Keratinocyte (primary cell): ENCODE results near the gene LRRC74B. TPM values are rescaled to one million over a fixed set of nuclear protein-coding genes. Genes with fewer than 3 reads are reported as not detected.

Experiments
- DNase-seq: peaks from one replicate; pipeline ENCODE4 v3.0.0-alpha.2; 2011; ENCODE audit warnings: low read depth, missing footprints, low spot score
- FAIRE-seq: peaks from 2 replicates; lab custom pipeline; 2011; peaks lifted over from hg19 to GRCh38; lab: Jason Lieb, UNC
- H2AFZ ChIP-seq: 2 replicates; pipeline ENCODE4 v1.6.0; 2012; ENCODE audit warnings: low read length, control low read depth, inconsistent platforms; ENCODE audit not compliant: control insufficient read depth
- H3K27ac ChIP-seq: 2 replicates; pipeline ENCODE4 v1.5.1; 2011; ENCODE audit warnings: low read length; ENCODE audit not compliant: control insufficient read depth, insufficient read depth
- H3K27me3 ChIP-seq: 3 replicates; pipeline ENCODE4 v1.6.0; 2011; ENCODE audit warnings: low read length; ENCODE audit not compliant: control insufficient read depth, insufficient read depth; ENCODE audit errors: extremely low read depth
- H3K36me3 ChIP-seq, 2 experiments: 2 replicates in 1 of 2; 3 replicates in 1 of 2; pipeline ENCODE4 v1.5.1; 2011; ENCODE audit warnings: low read length in 2 of 2, mild to moderate bottlenecking in 1 of 2; ENCODE audit not compliant: control insufficient read depth in 2 of 2, insufficient read depth in 2 of 2; ENCODE audit errors: extremely low read depth in 1 of 2
- H3K4me1 ChIP-seq: 3 replicates; pipeline ENCODE4 v1.5.1; 2011; ENCODE audit warnings: low read length; ENCODE audit not compliant: control insufficient read depth, insufficient read depth; ENCODE audit errors: extremely low read depth
- H3K4me2 ChIP-seq: 3 replicates; pipeline ENCODE4 v1.6.0; 2011; ENCODE audit warnings: low read depth, low read length; ENCODE audit not compliant: control insufficient read depth, insufficient read depth; ENCODE audit errors: extremely low read depth
- H3K4me3 ChIP-seq, 3 experiments: fragments of 200-600 bp in 1 of 3; sonication (generic) in 1 of 3; 2 replicates in 2 of 3; 3 replicates in 1 of 3; pipeline ENCODE4 v1.5.1; 2011 to 2016; ENCODE audit warnings: low read length in 3 of 3, mild to moderate bottlenecking in 3 of 3, control low read depth in 2 of 3, inconsistent platforms in 1 of 3, low read depth in 1 of 3, mixed read lengths in 1 of 3, mixed run types in 1 of 3, moderate library complexity in 1 of 3; ENCODE audit not compliant: control insufficient read depth in 2 of 3, insufficient read depth in 2 of 3; ENCODE audit errors: extremely low read depth in 1 of 3
- H3K79me2 ChIP-seq: 2 replicates; pipeline ENCODE4 v1.6.0; 2012; ENCODE audit warnings: low read length; ENCODE audit not compliant: control insufficient read depth, insufficient read depth
- H3K9ac ChIP-seq: 3 replicates; pipeline ENCODE4 v1.6.0; 2011; ENCODE audit warnings: low read length; ENCODE audit not compliant: control insufficient read depth, insufficient read depth; ENCODE audit errors: extremely low read depth
- H3K9me1 ChIP-seq: 3 replicates; pipeline ENCODE4 v1.6.0; 2011; ENCODE audit warnings: low read length; ENCODE audit not compliant: control insufficient read depth, insufficient read depth; ENCODE audit errors: extremely low read depth
- H3K9me3 ChIP-seq: 2 replicates; pipeline ENCODE4 v1.5.1; 2012; ENCODE audit warnings: low read depth, low read length; ENCODE audit not compliant: control insufficient read depth
- H4K20me1 ChIP-seq: 3 replicates; pipeline ENCODE4 v1.6.0; 2011; ENCODE audit warnings: low read length; ENCODE audit not compliant: control insufficient read depth, insufficient read depth; ENCODE audit errors: extremely low read depth
- CTCF ChIP-seq, 3 experiments: IDR thresholded peaks in 1 of 3; conservative IDR thresholded peaks in 1 of 3; optimal IDR thresholded peaks in 1 of 3; 2 replicates in 2 of 3; 3 replicates in 1 of 3; pipeline versions ENCODE3 to v1.5.1; 2011; ENCODE audit warnings: low read length in 3 of 3, mild to moderate bottlenecking in 3 of 3, moderate library complexity in 2 of 3, control low read depth in 1 of 3, inconsistent platforms in 1 of 3; ENCODE audit not compliant: insufficient read depth in 2 of 3; ENCODE audit errors: extremely low read depth in 1 of 3
- EZH2 ChIP-seq: IDR thresholded peaks from one replicate; pipeline ENCODE4 v1.6.1; 2012; ENCODE audit warnings: inconsistent platforms, mild to moderate bottlenecking, low read length, moderate library complexity
- dilution Hi-C: fragments of 300-500 bp; cut with MboI; formaldehyde crosslinking; loops from one replicate; pipeline ENCODE4 v1.7.0; 2020; ENCODE audit warnings: low sequenced_read_pairs; ENCODE audit not compliant: extremely low pct_ligation_motif_present
- polyA minus RNA-seq, 3 experiments: library from RNA; depleted of rRNA, polyadenylated mRNA; stranded (reverse); fragments of >200 nt; gene quantifications; 1 replicate in 1 of 3; 2 replicates in 1 of 3; 3 replicates in 1 of 3; pipeline ENCODE4 v1.2.3, GENCODE V29; 2011
- polyA plus RNA-seq, 5 experiments: library from polyadenylated mRNA; depleted of rRNA in 3 of 5; stranded (reverse) in 3 of 5; stranded (forward) in 1 of 5; unstranded in 1 of 5; fragments of >200 nt; gene quantifications; 1 replicate in 1 of 5; 2 replicates in 3 of 5; 3 replicates in 1 of 5; pipeline versions ENCODE4 v1.2.1 to v1.2.3, GENCODE V29; 2011 to 2012; ENCODE audit warnings: missing spikeins in 2 of 5, low read depth in 1 of 5, low replicate concordance in 1 of 5

LRRC74B gene
- polyA plus RNA-seq = 0.03 TPM in 1 of 3 replicates, not detected in the others
- not detected for polyA plus RNA-seq (2011; ENCODE audit: low read depth)
- not detected in 2 replicates for polyA plus RNA-seq (2011; cell fraction: cytosol; rRNA removed)
- 0.03 TPM in 1 of 2 replicates, not detected in the other for polyA plus RNA-seq (2011; cell fraction: nucleus; rRNA removed)
- 0.21 TPM in 1 of 2 replicates, not detected in the other for polyA plus RNA-seq (2012; ENCODE audit: low replicate concordance)
- not detected in 3 replicates for polyA minus RNA-seq
- not detected for polyA minus RNA-seq (2011; cell fraction: cytosol; rRNA and poly(A)+ RNA removed)
- not detected in 2 replicates for polyA minus RNA-seq (2011; cell fraction: nucleus; rRNA and poly(A)+ RNA removed)

DNA sequence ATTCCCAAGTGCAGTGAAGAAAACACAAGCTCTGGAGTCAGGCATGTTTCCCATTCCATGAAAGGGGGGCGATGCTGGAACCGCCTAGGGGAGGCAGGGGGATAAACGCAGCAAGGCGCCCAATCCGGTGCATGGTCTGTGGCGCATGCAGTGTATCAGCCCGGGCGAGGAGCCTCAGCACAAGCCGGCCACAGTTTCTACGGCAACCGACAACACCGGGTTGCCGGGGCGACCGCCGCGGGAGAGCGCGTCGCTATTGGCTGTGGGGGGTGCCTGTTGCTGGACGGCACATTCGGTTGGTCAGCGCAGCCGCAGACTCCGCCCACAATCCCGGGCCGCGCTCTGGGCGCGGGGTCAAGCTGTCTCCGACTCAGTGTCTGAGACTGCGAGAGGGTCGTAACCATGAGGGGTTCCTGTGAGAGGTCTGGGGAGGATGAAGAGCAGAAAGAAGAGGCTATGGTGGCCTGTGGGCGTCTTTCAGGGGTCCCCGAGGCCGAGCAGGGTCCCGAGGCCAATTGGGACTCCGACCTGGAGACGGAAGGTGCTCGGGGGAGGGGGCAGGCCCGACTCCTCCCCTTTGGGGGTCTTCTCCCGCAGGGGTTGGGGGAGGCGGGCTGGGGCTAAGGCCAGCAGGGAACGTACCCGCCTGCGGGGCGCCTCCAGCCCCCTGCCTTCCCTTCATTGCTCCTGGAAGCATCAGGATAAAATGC lies at the start of gene LRRC74B:
Gene LRRC74B, plus strand, starts transcription at position 362 of the 710 bp plus-strand sequence. Its CDS starts 41 bp downstream, at position 403.
- no peaks in the 10 kb centered on the region for H4K20me1 ChIP-seq

GRCh38 chr22:20996031-20996410 lies 49.7 kb upstream of the LRRC74B start:
- peaks cover 14% of the 10 kb centered on the region for H3K79me2 ChIP-seq
- peaks cover 6% of the 10 kb centered on the region for H3K4me1 ChIP-seq
- FAIRE-seq (no peak), DNase-seq (no peak)
- H3K36me3 ChIP-seq = peaks cover 25 to 48% of the 10 kb centered on the region in 2 experiments
- no peaks in the 10 kb centered on the region for H3K27me3 ChIP-seq
- H3K27ac ChIP-seq = no peak overlapping the region
- no peak overlapping the region for H3K9ac ChIP-seq
- H2AFZ ChIP-seq = no peak overlapping the region
- H3K9me1 ChIP-seq = no peaks in the 10 kb centered on the region
- no peak overlapping the region for H3K4me3 ChIP-seq
- H3K9me3 ChIP-seq = no peaks in the 10 kb centered on the region
- no peak for TF ChIP-seq CTCF (optimal IDR thresholded peaks at IDR 0.05 in 1 of 3, IDR thresholded peaks at IDR 0.05 in 1 of 3, conservative IDR thresholded peaks at IDR 0.05 in 1 of 3; ENCODE audit: extremely low read depth in 1 of 3, insufficient read depth in 2 of 3, low read length in 3 of 3)
- no peak for TF ChIP-seq EZH2
- no peaks in the 10 kb centered on the region for H4K20me1 ChIP-seq
- dilution Hi-C loops = no loop called here
- no peak overlapping the region for H3K4me2 ChIP-seq

More for the DNA sequence above, at the start of gene LRRC74B:
- H3K4me3 ChIP-seq = peak within 1 kb of the TSS; percentile 21 to 59 (median 44)
- DNase-seq (no peak), FAIRE-seq (peak; percentile 13)
- no peaks in the 10 kb centered on the region for H3K9me1 ChIP-seq
- no peaks in the 10 kb centered on the region for H3K9me3 ChIP-seq
- H2AFZ ChIP-seq = peak within 1 kb of the TSS; percentile 82
- no peaks in the 10 kb centered on the region for H3K79me2 ChIP-seq
- H3K4me2 ChIP-seq = peak within 1 kb of the TSS; percentile 83
- no peaks in the 10 kb centered on the region for H3K36me3 ChIP-seq
- no peaks in the 10 kb centered on the region for H3K27me3 ChIP-seq
- dilution Hi-C loops = no loop called here
- no peak within 1 kb of the TSS for H3K27ac ChIP-seq
- peak within 1 kb of the TSS; percentile 34 for H3K9ac ChIP-seq
- TF ChIP-seq CTCF (optimal IDR thresholded peaks at IDR 0.05 in 1 of 3, IDR thresholded peaks at IDR 0.05 in 1 of 3, conservative IDR thresholded peaks at IDR 0.05 in 1 of 3; ENCODE audit: extremely low read depth in 1 of 3, insufficient read depth in 2 of 3, low read length in 3 of 3) = no peak
- TF ChIP-seq EZH2 = no peak
- H3K4me1 ChIP-seq = peaks cover 18% of the 10 kb centered on the region
